Tibial artery (tissue), 4 donors: ENCODE data around the gene LIFR.

Experiments used
- DNase-seq, 2 donors: peaks; one replicate each; pipeline ENCODE4 v3.0.0-alpha.2; 2019
- H3K27ac ChIP-seq, 2 donors: fragments of 200-600 bp; sonication (generic) in 1 of 2; 1 replicate in 1 of 2; 2 replicates in 1 of 2; pipeline ENCODE4 v1.5.1; 2018 to 2019; ENCODE audit warnings: mild to moderate bottlenecking in 1 of 2
- H3K27me3 ChIP-seq, 2 donors: fragments of 200-600 bp; sonication (generic) in 1 of 2; one replicate each; pipeline versions ENCODE4 v1.5.1 to v1.6.0; 2016 to 2019
- H3K36me3 ChIP-seq, 3 donors: fragments of 200-600 bp; sonication (generic) in 2 of 3; one replicate each; pipeline ENCODE4 v1.5.1; 2016 to 2019; ENCODE audit warnings: mild to moderate bottlenecking in 2 of 3
- H3K4me1 ChIP-seq, 4 donors: fragments of 200-600 bp; sonication (generic) in 2 of 4; 1 replicate in 3 of 4; 2 replicates in 1 of 4; pipeline ENCODE4 v1.5.1; 2016 to 2019
- H3K4me3 ChIP-seq, 2 donors: fragments of 200-600 bp; sonication (generic) in 1 of 2; 1 replicate in 1 of 2; 2 replicates in 1 of 2; pipeline ENCODE4 v1.5.1; 2018 to 2019; ENCODE audit warnings: mild to moderate bottlenecking in 2 of 2
- H3K9me3 ChIP-seq, 3 donors: fragments of 200-600 bp; sonication (generic) in 1 of 3; one replicate each; pipeline ENCODE4 v1.5.1; 2016 to 2019
- CTCF ChIP-seq, 2 experiments: fragments of 200-600 bp in 1 of 2; fragments of 450-650 bp in 1 of 2; IDR thresholded peaks; one replicate each; pipeline ENCODE4 v1.5.1; 2017 to 2019; ENCODE audit warnings: antibody characterized with exemption in 2 of 2, mild to moderate bottlenecking in 1 of 2, moderate library complexity in 1 of 2
- intact Hi-C: fragments of 100-400 bp; cut with DNase I; formaldehyde crosslinking; loops from one replicate; pipeline ENCODE4 v1.15.0; 2023; ENCODE audit warnings: low total_unique reads

The LIFR gene

GRCh38 chr5:38581597-38581996, 25.2 kb upstream of the LIFR start:
- no peaks in the 10 kb centered on the region for H3K27me3 ChIP-seq
- H3K4me3 ChIP-seq = no peak overlapping the region
- H3K4me1 ChIP-seq = no peaks in the 10 kb centered on the region
- no peak overlapping the region for H3K27ac ChIP-seq
- no peaks in the 10 kb centered on the region for H3K9me3 ChIP-seq
- DNase-seq = no peak
- intact Hi-C loops = no loop called here
- no peak for TF ChIP-seq CTCF (IDR thresholded peaks at IDR 0.05)
- no peaks in the 10 kb centered on the region for H3K36me3 ChIP-seq

GRCh38 chr5:38579105-38579504, 22.7 kb upstream of the LIFR start:
- DNase-seq = no peak
- H3K9me3 ChIP-seq = no peaks in the 10 kb centered on the region
- H3K4me1 ChIP-seq = no peaks in the 10 kb centered on the region
- no peaks in the 10 kb centered on the region for H3K36me3 ChIP-seq
- H3K27ac ChIP-seq = no peak overlapping the region
- H3K4me3 ChIP-seq = no peak overlapping the region
- no peaks in the 10 kb centered on the region for H3K27me3 ChIP-seq
- TF ChIP-seq CTCF (IDR thresholded peaks at IDR 0.05) = no peak
- intact Hi-C loops = no loop called here

- DNase-seq = no peak
- Histone ChIP-seq H3K27ac (no peak overlapping the region), H3K27me3 (no peaks in the 10 kb centered on the region), H3K4me3 (no peak overlapping the region), H3K4me1 (no peaks in the 10 kb centered on the region), H3K9me3 (no peaks in the 10 kb centered on the region), H3K36me3 (no peaks in the 10 kb centered on the region)
- TF ChIP-seq CTCF (IDR thresholded peaks at IDR 0.05) = no peak
- intact Hi-C loops = no loop called here
Measured at GRCh38 chr5:38576961-38577684, 20.7 kb upstream of the LIFR start.

- no peaks in the 10 kb centered on the region for H3K4me1 ChIP-seq
Measured at GRCh38 chr5:38576442-38576841, 20.0 kb upstream of the LIFR start.

GRCh38 chr5:38575476-38575875, 19.0 kb upstream of the LIFR start:
- Histone ChIP-seq H3K4me1 (no peaks in the 10 kb centered on the region), H3K27ac (no peak overlapping the region), H3K27me3 (no peaks in the 10 kb centered on the region), H3K9me3 (no peaks in the 10 kb centered on the region), H3K36me3 (no peaks in the 10 kb centered on the region), H3K4me3 (no peak overlapping the region)
- DNase-seq = no peak
- intact Hi-C loops = no loop called here
- TF ChIP-seq CTCF (IDR thresholded peaks at IDR 0.05) = no peak

More at GRCh38 chr5:38576442-38576841, 20.0 kb upstream of the LIFR start:
- Histone ChIP-seq H3K9me3 (no peaks in the 10 kb centered on the region), H3K27me3 (no peaks in the 10 kb centered on the region), H3K27ac (no peak overlapping the region), H3K36me3 (no peaks in the 10 kb centered on the region), H3K4me3 (no peak overlapping the region)
- intact Hi-C loops = no loop called here
- DNase-seq = peak in 1 of 2 donors; percentile 34
- no peak for TF ChIP-seq CTCF (IDR thresholded peaks at IDR 0.05)

- Histone ChIP-seq H3K27me3 (no peaks in the 10 kb centered on the region), H3K4me1 (no peaks in the 10 kb centered on the region), H3K4me3 (no peak overlapping the region), H3K27ac (no peak overlapping the region), H3K36me3 (no peaks in the 10 kb centered on the region), H3K9me3 (no peaks in the 10 kb centered on the region)
- intact Hi-C loops = no loop called here
- TF ChIP-seq CTCF (IDR thresholded peaks at IDR 0.05) = no peak
- DNase-seq = no peak
Measured at GRCh38 chr5:38574009-38574408, 17.6 kb upstream of the LIFR start.
